ENCODE results near the gene MFAP2.

MFAP2 gene

GRCh38 chr1:17008208-17008855, 27.9 kb upstream of the MFAP2 start:
- no peak for DNase-seq (ENCODE audit: low read depth in 2 of 2)

- no peak for DNase-seq (ENCODE audit: low read depth in 2 of 2)
These were observed 26.7 kb upstream of the MFAP2 start for GRCh38 chr1:17007121-17007520.

- no peak for DNase-seq (ENCODE audit: low read depth in 2 of 2)
These were observed 24.9 kb upstream of the MFAP2 start for GRCh38 chr1:17005365-17005740.

GRCh38 chr1:17004466-17005364, 24.3 kb upstream of the MFAP2 start:
- no peak for DNase-seq (ENCODE audit: low read depth in 2 of 2)

GRCh38 chr1:17002524-17002902, 22.1 kb upstream of the MFAP2 start:
- DNase-seq (ENCODE audit: low read depth in 2 of 2) = no peak

GRCh38 chr1:17001760-17002523, 21.5 kb upstream of the MFAP2 start:
- no peak for DNase-seq (ENCODE audit: low read depth in 2 of 2)

- DNase-seq (ENCODE audit: low read depth in 2 of 2) = no peak
These were observed 19.4 kb upstream of the MFAP2 start for GRCh38 chr1:16999863-17000262.

GRCh38 chr1:16998589-16998988, 18.2 kb upstream of the MFAP2 start:
- no peak for DNase-seq (ENCODE audit: low read depth in 2 of 2)

- no peak for DNase-seq (ENCODE audit: low read depth in 2 of 2)
These were observed 16.4 kb upstream of the MFAP2 start for GRCh38 chr1:16996845-16997244.

- DNase-seq (ENCODE audit: low read depth in 2 of 2) = no peak
These were observed 13.2 kb upstream of the MFAP2 start for GRCh38 chr1:16993521-16994038.

GRCh38 chr1:16992675-16993074, 12.3 kb upstream of the MFAP2 start:
- DNase-seq (ENCODE audit: low read depth in 2 of 2) = no peak

GRCh38 chr1:16992102-16992501, 11.7 kb upstream of the MFAP2 start:
- DNase-seq (ENCODE audit: low read depth in 2 of 2) = no peak

GRCh38 chr1:16991571-16991970, 11.2 kb upstream of the MFAP2 start:
- DNase-seq (ENCODE audit: low read depth in 2 of 2) = no peak

- no peak for DNase-seq (ENCODE audit: low read depth in 2 of 2)
These were observed 9.4 kb upstream of the MFAP2 start for GRCh38 chr1:16989676-16990391.

GRCh38 chr1:16988210-16988609, 7.8 kb upstream of the MFAP2 start:
- DNase-seq (ENCODE audit: low read depth in 2 of 2) = no peak

GRCh38 chr1:16986962-16987361, 6.5 kb upstream of the MFAP2 start:
- DNase-seq (ENCODE audit: low read depth in 2 of 2) = no peak

- DNase-seq (ENCODE audit: low read depth in 2 of 2) = no peak
These were observed 6.1 kb upstream of the MFAP2 start for GRCh38 chr1:16986560-16986959.

GRCh38 chr1:16986113-16986512, 5.7 kb upstream of the MFAP2 start:
- no peak for DNase-seq (ENCODE audit: low read depth in 2 of 2)

- no peak for DNase-seq (ENCODE audit: low read depth in 2 of 2)
These were observed 4.3 kb upstream of the MFAP2 start for GRCh38 chr1:16984717-16985116.

GRCh38 chr1:16983649-16984048, 3.2 kb upstream of the MFAP2 start:
- no peak for DNase-seq (ENCODE audit: low read depth in 2 of 2)

- DNase-seq (ENCODE audit: low read depth in 2 of 2) = no peak
These were observed 2.5 kb upstream of the MFAP2 start for GRCh38 chr1:16982902-16983301.
